CD4-positive, alpha-beta T cell treated with Interleukin-17A for 1 hour (primary cell): ENCODE data around the gene CLK4.

Source experiments
- DNase-seq: peaks from one replicate; pipeline ENCODE4 v3.0.0-alpha.2; 2020

CLK4 gene

DNA sequence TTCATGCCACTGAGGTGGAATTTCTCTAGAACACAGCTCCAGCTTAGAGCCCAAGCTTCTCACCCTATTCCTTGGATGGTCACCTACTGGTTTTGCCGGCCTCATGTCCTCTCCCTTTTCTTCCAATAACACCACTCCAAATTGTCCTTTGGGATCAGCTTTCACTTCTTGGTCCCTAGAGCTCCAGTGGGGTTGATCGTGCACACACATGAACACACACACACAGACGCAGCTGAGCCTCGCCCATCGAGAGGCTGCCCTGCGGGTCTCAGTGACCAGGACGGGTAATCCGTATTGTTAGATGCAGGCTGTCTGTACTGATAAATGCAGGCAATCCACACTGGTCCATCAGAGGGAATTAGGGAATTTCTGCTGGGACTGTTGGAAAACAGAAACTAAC lies 43.6 kb downstream of the CLK4 start:
- no peak for DNase-seq

DNA sequence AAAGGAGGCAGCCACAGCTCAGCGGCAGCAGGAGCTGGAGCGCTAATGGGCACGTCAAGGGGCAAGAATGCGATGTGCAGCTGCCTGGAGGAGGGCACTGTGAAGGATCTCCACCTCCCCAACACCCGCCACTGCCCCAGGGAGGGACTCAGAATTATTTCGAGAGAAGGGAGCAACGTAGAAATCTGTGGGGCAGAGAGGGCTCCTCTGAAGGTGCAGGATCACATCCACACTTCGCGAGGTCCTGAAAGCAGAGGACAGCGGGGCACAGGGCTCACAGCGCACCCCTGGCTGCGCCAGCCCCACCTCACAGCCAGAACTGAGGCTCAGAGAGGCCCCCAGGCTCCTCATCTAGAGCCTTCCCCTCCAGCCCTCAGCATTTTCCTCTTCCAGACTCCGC lies 44.6 kb downstream of the CLK4 start:
- no peak for DNase-seq

DNA sequence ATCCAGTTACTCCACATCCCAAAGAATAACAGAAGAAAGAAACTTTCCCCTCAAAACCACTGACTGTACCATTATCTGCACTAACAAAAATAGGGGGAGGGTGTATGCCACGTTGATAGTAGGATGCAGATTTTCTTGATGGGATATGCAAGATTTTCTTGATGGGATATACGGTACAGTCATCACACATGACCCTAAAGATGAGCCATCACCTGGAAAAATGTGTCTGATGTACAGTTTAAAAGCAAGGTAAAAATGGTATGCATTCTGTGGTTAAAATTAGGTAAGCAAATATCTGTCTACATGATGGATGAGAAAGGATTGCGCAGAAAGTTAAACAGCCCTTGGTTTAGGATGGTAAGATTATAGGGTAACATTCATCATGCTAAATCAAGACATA lies 45.2 kb downstream of the CLK4 start:
- DNase-seq, result no peak

DNA sequence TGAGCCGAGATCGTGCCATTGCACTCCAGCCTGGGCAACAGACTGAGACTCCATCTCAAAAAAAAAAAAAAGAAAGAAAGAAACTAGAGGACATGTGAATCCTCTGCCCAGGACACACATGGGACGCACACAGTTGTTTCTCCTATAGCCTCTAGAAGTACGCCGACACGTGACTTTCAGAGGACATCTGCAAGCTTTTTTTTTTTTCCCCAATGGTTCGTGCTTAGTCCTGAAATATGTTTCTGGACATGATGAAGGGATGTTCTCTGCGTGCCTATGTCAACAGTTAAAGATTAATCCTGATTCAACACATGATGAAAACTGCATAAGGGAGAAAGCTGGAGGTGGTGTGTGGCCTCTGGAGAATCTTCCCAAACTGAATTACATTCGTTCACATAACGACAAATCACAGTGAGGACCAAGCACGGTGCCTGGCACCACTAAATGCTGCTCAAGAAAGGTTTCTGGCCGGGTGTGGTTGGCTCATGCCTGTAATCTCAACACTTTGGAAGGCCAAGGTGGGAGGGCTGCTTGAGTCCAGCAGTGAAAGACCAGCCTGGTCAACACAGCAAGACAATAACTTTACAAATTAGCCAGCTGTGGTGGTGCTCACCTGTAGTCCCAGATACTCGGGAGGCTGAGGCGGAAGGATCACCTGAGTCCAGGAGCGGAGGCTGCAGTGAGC lies 46.4 kb downstream of the CLK4 start:
- DNase-seq, result no peak

DNA sequence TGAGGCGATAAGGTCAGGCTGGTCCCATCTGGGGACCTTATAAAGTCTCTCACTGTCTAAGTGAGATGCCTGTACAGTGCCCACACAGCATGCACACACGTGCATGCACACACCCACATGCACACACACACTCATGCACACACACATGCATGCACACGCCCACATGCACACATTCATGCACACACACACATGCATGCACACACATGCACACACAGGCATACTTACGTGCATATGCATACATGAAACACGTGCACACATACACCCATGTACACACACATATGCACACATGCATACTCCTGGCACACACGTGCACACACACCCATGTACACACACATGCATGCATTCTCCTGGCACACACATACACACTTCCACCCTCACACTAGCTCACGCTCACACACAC lies 48.9 kb downstream of the CLK4 start:
- no peak for DNase-seq

DNA sequence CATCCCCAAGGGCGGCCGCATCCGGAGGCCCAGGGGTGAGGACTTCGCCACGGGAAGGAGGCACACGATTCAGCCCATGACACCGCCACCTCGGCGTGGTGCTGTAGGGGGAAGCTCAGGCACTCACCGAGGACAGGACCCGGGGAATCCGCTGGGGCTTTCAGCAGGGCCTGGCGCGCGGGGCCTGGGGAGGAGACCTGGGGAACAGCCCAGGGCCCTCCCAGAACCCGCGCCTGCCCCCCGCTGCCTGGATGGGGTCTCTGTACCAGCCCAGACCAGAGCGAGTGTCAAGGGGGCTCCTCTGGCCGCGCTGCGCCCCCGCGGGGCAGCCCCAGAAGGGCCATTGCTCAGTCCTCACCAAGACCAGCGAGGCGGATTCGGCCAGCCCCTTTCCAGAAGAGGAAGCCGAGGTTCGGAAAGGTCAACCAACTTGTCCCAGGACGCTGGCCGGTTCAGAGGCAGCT lies 49.4 kb downstream of the CLK4 start:
- DNase-seq, result no peak

DNA sequence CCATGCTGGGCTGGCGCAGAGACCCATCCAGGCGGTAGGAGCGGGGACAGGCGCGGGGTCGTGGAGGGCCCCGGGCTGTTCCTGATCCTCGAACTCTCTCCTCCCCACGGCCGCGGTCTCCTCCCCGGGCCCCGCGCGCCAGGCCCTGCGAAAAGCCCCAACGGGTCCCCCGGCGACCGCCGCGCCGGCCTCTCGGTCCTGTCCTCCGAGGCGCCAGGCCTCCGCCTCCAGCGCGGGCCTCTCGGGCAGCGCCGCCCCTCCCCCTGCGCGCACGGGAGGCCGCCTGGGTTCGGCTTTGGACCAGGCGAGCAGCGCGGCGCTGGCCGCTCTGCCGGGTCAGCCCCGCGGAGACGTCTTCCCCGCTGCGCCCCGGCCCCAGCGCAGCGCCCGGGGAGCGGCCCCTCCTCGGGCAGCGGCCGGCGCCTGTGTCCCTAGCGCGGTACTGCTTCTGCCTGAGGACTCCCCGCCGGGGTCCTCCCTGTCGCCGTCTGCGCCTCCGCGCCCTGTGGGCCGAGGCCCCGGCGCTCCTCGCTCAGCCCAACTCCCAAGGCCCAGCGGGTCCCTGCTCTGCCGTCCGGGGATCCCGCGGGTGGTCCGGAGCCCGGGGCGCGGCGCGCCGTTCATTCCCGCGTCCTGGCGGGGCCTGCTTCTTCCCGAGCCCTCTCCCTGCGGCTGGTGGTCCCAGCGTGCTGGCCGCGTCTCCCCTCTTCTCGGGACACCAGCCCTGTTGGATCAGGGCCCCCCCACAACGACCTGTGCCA lies 50.1 kb downstream of the CLK4 start:
- DNase-seq, result no peak

DNA sequence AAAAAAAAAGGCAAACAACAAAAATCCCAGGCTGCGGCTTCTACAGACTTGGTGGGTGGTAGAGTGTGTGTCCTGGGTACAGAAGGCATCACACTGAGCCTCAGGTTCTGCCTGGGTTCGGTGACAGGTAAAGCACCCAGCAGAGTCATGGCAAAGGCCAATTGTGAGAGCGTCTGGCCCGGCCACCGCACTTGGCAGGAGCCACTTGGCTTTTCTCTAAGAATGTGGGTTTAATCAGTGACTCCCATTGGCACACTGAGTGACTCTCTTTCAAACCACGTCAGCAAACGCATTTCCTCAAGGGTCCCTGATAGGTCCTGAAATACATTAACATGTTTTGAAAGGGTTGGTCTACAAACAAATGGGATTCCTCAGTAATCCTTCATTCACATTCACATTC lies 53.6 kb downstream of the CLK4 start:
- DNase-seq, result no peak

DNA sequence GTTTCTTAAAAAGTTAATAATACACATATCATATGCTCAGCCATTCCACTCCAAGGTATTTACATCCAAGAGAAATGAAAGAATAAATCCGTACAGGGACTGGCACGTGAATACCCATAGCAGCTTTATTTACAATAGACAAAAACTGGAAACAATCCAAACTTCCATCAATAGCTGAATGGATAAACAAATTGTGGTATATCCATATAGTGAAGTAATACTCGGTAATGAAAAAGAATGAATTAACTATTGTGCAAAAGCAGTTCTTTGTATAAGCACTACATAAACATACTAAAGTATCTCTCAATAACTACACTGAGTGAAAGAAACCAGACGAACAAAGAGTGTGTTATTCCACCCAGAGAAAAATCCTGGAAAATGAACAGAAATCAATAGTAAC lies 54.2 kb downstream of the CLK4 start:
- DNase-seq, result no peak

DNA sequence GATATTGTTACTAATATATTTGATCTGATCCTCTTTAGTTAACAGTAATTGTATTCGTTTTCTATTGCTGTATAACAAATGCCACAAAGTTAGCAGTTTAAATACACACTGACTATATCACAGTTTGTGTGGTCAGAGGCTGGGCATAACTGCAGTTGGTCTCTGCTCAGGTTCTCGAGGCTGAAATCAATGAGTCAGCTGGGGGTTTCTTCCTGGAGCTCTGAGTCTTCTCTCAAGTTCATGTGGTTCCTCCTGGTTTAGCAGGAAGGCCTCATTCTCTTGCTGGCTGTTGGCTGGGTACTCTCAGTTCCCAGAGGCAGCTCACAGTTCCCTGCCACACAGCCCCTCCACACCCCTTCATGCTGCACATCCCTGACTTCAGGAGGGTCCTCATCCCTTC lies 57.4 kb downstream of the CLK4 start:
- no peak for DNase-seq

DNA sequence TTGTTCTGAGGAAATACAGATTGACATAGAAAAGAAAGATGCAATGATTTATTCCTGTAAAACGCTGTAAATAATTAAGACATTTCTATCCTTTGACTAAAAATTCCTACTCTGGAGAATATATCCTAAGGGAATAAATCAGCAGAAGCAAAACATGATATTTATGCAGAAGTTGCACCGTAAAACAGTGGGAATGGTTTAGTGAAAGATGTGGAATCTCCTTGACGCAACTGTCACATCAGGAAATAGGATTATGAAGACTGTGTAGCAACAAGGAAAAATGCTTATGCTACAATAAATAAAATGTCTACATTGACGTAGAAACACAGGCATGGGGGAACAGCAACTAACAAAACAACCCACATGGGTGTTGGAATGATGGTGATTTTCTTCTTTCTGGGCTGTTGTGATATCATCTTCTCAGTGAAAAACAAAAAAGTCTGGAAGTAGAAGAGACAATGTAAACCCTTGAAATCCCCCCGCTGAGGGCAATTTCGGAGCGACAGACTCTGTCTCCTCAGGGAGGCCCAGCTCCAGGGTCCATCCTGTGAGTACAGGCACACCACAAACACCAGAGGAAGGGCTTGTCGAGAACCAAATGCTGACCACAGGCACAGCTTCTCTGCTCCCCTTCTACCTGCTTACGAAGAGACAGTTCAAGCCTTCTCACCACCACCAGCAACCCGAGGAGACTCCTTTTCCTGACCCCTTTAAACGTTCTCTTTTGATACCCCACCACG lies 61.9 kb downstream of the CLK4 start:
- no peak for DNase-seq

DNA sequence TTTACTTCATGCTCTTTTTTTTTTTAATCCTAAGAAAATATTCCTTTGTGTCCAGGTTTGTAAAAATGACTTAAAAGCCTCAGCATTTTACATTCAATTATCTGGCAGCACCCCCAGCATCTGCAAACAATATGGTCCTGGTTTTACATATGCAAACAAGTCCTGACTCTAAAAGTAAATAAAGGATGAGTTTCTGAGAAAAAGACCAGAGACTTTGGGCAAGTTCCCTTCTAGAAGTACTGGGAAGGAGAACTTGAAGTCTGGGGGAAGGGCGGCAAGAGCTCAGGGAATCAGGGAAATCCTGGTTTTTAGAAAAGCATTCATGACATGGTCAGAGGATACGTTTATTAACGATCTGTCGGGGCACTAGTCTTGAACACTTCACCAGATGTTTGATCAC lies 62.5 kb downstream of the CLK4 start:
- DNase-seq, result no peak

DNA sequence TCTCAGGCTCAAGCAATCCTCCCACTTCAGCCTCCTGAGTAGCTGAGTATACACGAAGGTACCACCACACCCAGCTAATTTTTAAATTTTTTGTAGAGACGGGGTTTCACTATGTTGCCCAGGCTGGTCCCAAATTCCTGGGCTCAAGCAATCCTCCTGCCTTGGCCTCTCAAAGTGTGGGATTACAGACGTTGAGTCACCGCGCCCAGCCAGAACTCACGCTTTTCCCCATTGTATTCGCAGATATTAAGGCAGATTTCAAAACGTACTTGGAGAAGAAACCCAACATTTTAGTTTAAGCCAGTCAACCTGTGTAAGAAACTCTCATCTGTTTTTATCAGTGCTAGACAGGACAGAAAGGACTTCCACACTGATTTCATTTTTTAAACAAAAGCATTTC lies 63.2 kb downstream of the CLK4 start:
- DNase-seq, result no peak

DNA sequence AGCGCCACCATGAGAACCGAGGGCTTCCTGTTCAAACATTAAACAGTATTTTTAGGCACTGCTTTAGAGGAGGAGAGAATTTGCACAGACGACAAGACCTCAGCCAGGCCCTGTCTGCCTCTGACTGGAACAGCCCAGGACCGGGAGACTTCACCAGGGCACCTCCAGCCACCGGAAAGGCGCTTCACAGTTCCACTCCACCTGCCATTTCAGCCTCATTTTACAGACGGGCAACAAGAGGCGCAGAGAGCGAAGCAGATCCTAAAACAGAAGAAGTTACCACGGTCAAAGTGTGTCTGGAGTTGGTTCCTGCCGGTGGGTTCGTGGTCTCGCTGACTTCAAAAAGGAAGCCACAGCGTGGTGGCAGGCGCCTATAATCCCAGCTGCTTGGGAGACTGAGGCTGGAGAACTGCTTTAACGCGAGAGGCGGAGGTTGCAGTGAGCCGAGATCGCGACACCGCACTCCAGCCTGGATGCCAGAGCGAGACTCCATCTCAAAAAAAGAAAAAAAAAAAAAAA lies 65.0 kb downstream of the CLK4 start:
- no peak for DNase-seq

DNA sequence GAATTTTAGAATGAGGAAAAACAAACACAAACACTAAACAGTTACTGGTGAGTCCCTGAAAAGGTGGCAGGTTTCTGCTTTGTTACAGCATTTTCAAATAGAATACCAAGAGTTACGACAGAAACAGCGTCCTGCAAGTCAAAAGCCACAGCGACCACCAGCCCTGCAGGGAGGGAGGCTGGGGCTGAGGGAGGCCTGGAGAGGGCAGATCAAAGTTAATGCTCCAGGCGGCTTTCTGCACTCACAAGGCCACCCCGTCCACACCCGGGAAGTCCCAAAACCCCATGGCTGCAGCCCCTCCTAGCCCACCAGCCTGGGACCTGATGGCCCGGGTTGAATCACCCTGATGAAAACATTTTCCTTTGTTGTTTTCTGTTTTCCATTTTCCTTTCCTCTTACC lies 65.9 kb downstream of the CLK4 start:
- no peak for DNase-seq

DNA sequence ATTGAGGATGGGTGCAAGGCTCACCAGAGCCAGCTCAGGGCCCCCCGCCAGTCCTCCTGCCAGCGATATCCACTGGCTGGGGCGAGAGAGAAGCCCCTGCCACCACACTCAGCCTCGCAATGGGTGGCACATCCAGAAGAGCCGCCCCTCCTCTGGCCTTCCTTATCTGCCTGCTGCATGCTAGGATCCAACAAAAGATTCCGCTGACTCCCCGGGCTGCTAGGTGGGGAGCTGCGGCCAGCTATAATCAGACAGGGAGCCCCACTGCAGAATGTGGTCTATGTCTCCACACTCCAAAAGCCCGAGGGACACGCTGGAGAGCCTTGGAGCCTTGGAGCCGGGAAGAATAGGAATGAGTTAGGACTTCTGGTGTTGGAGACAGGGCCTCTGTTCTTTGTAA lies 69.4 kb downstream of the CLK4 start:
- no peak for DNase-seq

DNA sequence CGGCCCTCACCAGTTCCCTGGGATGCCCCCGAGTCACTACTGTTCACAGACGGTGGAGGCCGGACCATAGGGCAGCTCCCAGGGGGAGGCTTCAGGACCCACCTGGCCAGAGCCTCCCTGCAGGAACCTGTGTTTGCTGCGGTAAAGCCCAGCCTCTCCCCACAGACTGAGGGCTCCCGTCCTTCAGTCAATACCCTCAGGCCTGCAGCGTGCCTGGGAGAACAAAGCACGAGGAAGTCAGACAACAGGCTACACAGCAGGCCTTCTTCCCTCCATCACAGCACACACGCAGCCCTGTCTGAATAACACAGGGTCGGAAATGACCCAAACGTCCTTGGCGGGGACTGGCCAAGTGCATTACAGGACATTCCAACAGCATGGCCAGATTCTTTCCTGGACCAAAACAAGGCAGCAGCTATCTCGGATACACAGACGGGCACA lies 71.1 kb downstream of the CLK4 start:
- DNase-seq, result no peak

DNA sequence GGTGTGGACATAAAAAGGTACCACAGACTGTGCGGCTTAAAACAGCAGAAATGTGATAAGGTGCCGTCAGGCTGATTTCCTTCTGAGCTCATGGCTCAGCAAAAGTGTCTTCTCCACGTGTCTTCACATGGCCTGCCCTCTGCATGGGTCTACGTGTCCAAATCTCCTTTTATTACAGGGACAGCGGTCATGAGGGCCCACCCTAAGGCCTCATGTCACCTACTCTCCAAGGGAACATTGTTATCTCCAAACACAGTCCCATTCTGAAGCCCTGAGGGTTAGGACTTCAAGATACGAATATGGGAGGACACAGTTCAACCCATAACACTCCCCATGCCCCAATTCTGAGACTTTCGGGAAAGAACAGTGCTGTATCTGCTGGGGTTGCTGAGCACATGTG lies 71.8 kb downstream of the CLK4 start:
- no peak for DNase-seq

DNA sequence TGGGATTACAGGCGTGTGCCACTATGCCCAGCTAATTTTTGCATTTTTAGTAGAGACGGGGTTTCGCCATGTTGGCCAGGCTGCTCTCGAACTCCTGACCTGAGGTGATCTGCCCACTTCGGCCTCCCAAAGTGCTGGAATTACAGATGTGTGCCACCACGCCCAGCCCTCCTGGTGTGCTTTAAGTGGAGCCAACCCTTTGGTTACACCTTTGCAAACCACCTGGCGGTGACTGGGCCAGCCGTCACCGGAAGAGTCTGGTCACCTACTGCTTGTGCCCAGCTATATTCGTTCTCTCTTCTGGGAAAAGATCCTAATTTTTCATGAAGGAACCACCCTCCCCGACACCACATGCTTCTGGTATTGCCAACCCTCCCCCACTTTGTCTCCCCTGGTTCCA lies 72.5 kb downstream of the CLK4 start:
- no peak for DNase-seq

DNA sequence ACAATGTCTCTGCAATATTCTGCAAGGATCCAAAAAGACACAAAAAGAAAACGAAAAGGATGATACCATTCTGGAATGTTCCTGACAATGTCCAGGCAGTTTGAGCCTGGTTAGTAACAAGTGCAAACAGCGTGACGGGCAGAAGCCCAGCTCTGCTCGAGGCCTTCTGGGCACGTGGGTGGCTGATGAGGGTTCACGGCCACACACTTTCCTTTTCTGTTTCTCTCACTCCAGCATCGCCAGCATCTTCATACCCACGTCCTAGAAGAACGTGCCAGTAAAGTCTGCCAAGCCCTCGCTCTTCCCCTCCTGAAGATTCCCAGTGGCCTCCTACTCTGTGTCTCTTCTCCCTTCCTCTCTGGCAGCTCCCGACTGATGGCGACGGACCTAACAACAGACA lies 73.3 kb downstream of the CLK4 start:
- no peak for DNase-seq
